Lower leg skin (tissue), 3 donors: ENCODE data around the gene TTC17.

Experiments used
- POLR2A ChIP-seq, 2 donors: fragments of 450-650 bp; IDR thresholded peaks; one replicate each; pipeline ENCODE4 v1.6.1; 2016 to 2017; ENCODE audit warnings: antibody characterized with exemption in 2 of 2, mild to moderate bottlenecking in 1 of 2, moderate library complexity in 1 of 2
- TF ChIP-seq, protein P1 (sequence below), 3 donors: fragments of 450-650 bp; IDR thresholded peaks; one replicate each; pipeline ENCODE4 v1.5.1; 2016; ENCODE audit warnings: antibody characterized with exemption in 3 of 3, mild to moderate bottlenecking in 3 of 3, moderate library complexity in 2 of 3

DNA sequence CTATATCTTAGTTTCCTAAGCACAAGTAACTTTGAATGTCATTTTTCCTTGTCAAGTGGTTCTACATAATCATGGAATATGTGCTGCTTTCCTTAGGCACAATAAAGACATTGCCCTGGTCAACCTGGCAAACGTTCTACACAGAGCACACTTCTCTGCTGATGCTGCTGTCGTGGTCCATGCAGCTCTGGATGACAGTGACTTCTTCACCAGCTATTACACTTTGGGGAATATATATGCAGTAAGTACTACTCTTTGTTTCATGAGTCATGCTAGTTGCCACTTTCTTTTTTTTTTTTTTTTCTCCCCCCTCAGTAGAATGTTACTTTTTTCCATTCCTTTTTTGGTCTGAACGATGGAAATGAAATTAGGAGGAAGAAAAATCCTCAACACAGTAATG is 38.5 kb downstream of the TTC17 start:
- TF ChIP-seq, protein P1, sequence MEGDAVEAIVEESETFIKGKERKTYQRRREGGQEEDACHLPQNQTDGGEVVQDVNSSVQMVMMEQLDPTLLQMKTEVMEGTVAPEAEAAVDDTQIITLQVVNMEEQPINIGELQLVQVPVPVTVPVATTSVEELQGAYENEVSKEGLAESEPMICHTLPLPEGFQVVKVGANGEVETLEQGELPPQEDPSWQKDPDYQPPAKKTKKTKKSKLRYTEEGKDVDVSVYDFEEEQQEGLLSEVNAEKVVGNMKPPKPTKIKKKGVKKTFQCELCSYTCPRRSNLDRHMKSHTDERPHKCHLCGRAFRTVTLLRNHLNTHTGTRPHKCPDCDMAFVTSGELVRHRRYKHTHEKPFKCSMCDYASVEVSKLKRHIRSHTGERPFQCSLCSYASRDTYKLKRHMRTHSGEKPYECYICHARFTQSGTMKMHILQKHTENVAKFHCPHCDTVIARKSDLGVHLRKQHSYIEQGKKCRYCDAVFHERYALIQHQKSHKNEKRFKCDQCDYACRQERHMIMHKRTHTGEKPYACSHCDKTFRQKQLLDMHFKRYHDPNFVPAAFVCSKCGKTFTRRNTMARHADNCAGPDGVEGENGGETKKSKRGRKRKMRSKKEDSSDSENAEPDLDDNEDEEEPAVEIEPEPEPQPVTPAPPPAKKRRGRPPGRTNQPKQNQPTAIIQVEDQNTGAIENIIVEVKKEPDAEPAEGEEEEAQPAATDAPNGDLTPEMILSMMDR (IDR thresholded peaks at IDR 0.05): no peak
- no peak for TF ChIP-seq POLR2A (IDR thresholded peaks at IDR 0.05)
